SU-DHL-6 (cell line): ENCODE data around the gene SLC17A8.
"Not testable (repeated sequence)": the region's sequence is repeated elsewhere in the genome, so short reads cannot be mapped to it uniquely, and the experiment has no call there.

Experiments
- H2AFZ ChIP-seq: fragments of 200-600 bp; sonication (generic); 2 replicates; pipeline ENCODE4 v1.6.1; 2014; ENCODE audit warnings: low read depth, mild to moderate bottlenecking, moderate library complexity, mixed read lengths, antibody characterized with exemption, low read length; ENCODE audit not compliant: severe bottlenecking
- H3F3A ChIP-seq: fragments of 200-600 bp; shearing (Covaris generic); 2 replicates; pipeline ENCODE4 v1.6.0; 2016; ENCODE audit warnings: antibody characterized with exemption, mild to moderate bottlenecking; ENCODE audit not compliant: insufficient read depth
- H3K27ac ChIP-seq: fragments of 200-600 bp; sonication (generic); 2 replicates; pipeline ENCODE4 v1.5.1; 2016; ENCODE audit warnings: low read depth, mild to moderate bottlenecking, low read length, moderate library complexity, mixed read lengths
- H3K27me3 ChIP-seq: fragments of 200-600 bp; sonication (generic), shearing (Covaris generic); 2 replicates; pipeline ENCODE4 v1.6.0; 2014; ENCODE audit warnings: mild to moderate bottlenecking, low read length
- H3K36me3 ChIP-seq: fragments of 200-600 bp; sonication (generic); 2 replicates; pipeline ENCODE4 v1.6.1; 2014; ENCODE audit warnings: mild to moderate bottlenecking, low read length, mixed read lengths
- H3K4me2 ChIP-seq: fragments of 300-600, 200-600 bp; shearing (Covaris generic), sonication (generic); 2 replicates; pipeline ENCODE4 v1.6.0; 2014; ENCODE audit warnings: low read length, low read depth, mild to moderate bottlenecking; ENCODE audit not compliant: poor library complexity, severe bottlenecking
- H3K4me3 ChIP-seq: fragments of 200-600 bp; sonication (generic); 2 replicates; pipeline ENCODE4 v1.5.1; 2014; ENCODE audit warnings: antibody characterized with exemption, low read length, mild to moderate bottlenecking, mixed read lengths; ENCODE audit not compliant: insufficient read depth, poor library complexity, severe bottlenecking
- H3K79me2 ChIP-seq: fragments of 200-600 bp; sonication (generic); 2 replicates; pipeline ENCODE4 v1.6.1; 2014; ENCODE audit warnings: mild to moderate bottlenecking, low read length, moderate library complexity; ENCODE audit not compliant: insufficient read depth
- H3K9ac ChIP-seq: fragments of 200-600 bp; sonication (generic); 2 replicates; pipeline ENCODE4 v1.7.0; 2014; ENCODE audit warnings: mild to moderate bottlenecking, low read length
- H3K9me2 ChIP-seq: fragments of 200-600 bp; sonication (generic); replicated peaks from 2 replicates; pipeline ENCODE4 v1.6.1; 2014; ENCODE audit warnings: low read length; ENCODE audit not compliant: insufficient read depth
- H3K9me3 ChIP-seq: fragments of 200-600 bp; sonication (generic); 2 replicates; pipeline ENCODE4 v1.6.1; 2014; ENCODE audit warnings: low read length, mixed read lengths; ENCODE audit not compliant: insufficient read depth
- H4K20me1 ChIP-seq: fragments of 200-600 bp; sonication (generic); 2 replicates; pipeline ENCODE4 v1.6.1; 2014; ENCODE audit warnings: low read depth, mild to moderate bottlenecking, antibody characterized with exemption, low read length, moderate library complexity, mixed read lengths
- EZH2phosphoT487 ChIP-seq: fragments of 200-600 bp; sonication (generic), shearing (Covaris generic); conservative IDR thresholded peaks from 2 replicates; pipeline ENCODE4 v1.6.1; 2018; ENCODE audit warnings: mild to moderate bottlenecking, antibody characterized with exemption, low read length, moderate library complexity, mixed read lengths
- TF ChIP-seq, protein P1 (sequence below): fragments of 200-600 bp; sonication (generic); IDR thresholded peaks from one replicate; pipeline ENCODE4 v1.5.1; 2017; ENCODE audit warnings: antibody characterized with exemption, mild to moderate bottlenecking, low read length, moderate library complexity; ENCODE audit not compliant: insufficient read depth, poor library complexity, severe bottlenecking

SLC17A8 gene

DNA sequence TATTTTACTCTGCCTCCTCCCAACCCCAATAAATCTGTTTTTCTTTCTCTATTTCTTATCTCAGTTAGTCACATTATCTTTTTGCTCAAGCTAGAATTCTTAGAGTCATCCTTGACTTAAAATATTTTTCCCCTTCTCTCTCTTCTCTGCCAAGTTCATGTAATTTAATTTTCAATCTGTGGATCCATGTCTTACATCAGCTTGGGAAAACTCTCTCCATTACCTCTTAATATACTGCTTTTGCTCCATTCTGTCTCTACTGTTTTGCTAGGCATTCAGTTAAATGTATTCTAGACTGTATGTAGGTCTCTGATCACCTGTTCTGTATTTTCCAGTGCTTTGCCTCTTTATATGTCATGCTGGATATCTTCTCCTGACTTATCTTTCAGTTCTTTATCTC, 65.8 kb downstream of the SLC17A8 start:
- peaks cover 4% of the 10 kb centered on the region; the same call in 1 of the 2 replicates for H3K27me3 ChIP-seq
- no peak overlapping the region for H3K27ac ChIP-seq
- no peaks in the 10 kb centered on the region for H4K20me1 ChIP-seq
- H3K36me3 ChIP-seq: no peaks in the 10 kb centered on the region
- no peaks in the 10 kb centered on the region for H3K79me2 ChIP-seq
- no peak overlapping the region for H3K4me3 ChIP-seq
- no peaks in the 10 kb centered on the region for H3F3A ChIP-seq
- H3K9me3 ChIP-seq: no peaks in the 10 kb centered on the region
- TF ChIP-seq, protein P1, sequence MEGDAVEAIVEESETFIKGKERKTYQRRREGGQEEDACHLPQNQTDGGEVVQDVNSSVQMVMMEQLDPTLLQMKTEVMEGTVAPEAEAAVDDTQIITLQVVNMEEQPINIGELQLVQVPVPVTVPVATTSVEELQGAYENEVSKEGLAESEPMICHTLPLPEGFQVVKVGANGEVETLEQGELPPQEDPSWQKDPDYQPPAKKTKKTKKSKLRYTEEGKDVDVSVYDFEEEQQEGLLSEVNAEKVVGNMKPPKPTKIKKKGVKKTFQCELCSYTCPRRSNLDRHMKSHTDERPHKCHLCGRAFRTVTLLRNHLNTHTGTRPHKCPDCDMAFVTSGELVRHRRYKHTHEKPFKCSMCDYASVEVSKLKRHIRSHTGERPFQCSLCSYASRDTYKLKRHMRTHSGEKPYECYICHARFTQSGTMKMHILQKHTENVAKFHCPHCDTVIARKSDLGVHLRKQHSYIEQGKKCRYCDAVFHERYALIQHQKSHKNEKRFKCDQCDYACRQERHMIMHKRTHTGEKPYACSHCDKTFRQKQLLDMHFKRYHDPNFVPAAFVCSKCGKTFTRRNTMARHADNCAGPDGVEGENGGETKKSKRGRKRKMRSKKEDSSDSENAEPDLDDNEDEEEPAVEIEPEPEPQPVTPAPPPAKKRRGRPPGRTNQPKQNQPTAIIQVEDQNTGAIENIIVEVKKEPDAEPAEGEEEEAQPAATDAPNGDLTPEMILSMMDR: no peak
- TF ChIP-seq EZH2phosphoT487: no peak
- no peak overlapping the region for H2AFZ ChIP-seq
- H3K9ac ChIP-seq: no peak overlapping the region
- no peak overlapping the region for H3K4me2 ChIP-seq
- no peaks in the 10 kb centered on the region for H3K9me2 ChIP-seq

- TF ChIP-seq EZH2phosphoT487: no peak
- TF ChIP-seq, protein P1: no peak
- H3K9me3 ChIP-seq: no peaks in the 10 kb centered on the region; the same call in 1 of the 2 replicates
These were observed 69.3 kb downstream of the SLC17A8 start for GRCh38 chr12:100426145-100426544.

DNA sequence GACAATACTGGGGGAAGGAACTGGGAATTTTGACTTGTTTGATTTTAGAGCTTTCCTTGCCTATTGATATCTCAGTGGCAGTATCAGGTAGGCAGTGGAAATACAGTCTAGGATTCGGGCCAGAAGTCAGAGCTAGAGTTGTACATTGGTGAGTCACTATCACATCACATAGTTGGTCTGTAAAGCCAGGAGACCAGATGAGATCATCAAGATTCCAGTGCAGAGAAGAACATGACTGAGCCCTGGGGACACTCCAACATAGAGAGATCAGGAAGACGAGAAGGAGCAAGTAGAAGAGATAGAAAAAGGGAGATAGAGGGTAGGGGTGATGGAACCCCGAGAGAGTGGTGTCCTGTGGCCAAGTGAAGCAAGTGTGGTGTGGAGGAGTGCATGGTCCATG, 70.2 kb downstream of the SLC17A8 start:
- no peaks in the 10 kb centered on the region for H3K79me2 ChIP-seq
- H3F3A ChIP-seq: no peaks in the 10 kb centered on the region
- no peaks in the 10 kb centered on the region for H4K20me1 ChIP-seq
- TF ChIP-seq, protein P1: no peak
- TF ChIP-seq EZH2phosphoT487: no peak
- no peak overlapping the region for H3K27ac ChIP-seq
- H3K4me2 ChIP-seq: no peak overlapping the region
- H3K36me3 ChIP-seq: no peaks in the 10 kb centered on the region
- H3K9me2 ChIP-seq: no peaks in the 10 kb centered on the region
- H2AFZ ChIP-seq: no peak overlapping the region
- no peak overlapping the region for H3K9ac ChIP-seq
- no peaks in the 10 kb centered on the region; the same call in 1 of the 2 replicates for H3K9me3 ChIP-seq
- no peaks in the 10 kb centered on the region for H3K27me3 ChIP-seq
- no peak overlapping the region for H3K4me3 ChIP-seq

More at GRCh38 chr12:100426145-100426544, 69.3 kb downstream of the SLC17A8 start:
- H3K4me2 ChIP-seq: no peak overlapping the region
- H3F3A ChIP-seq: no peaks in the 10 kb centered on the region
- H3K9me2 ChIP-seq: no peaks in the 10 kb centered on the region
- no peak overlapping the region for H3K9ac ChIP-seq
- no peak overlapping the region for H3K4me3 ChIP-seq
- no peak overlapping the region for H2AFZ ChIP-seq
- no peaks in the 10 kb centered on the region for H3K36me3 ChIP-seq
- no peaks in the 10 kb centered on the region for H4K20me1 ChIP-seq
- H3K79me2 ChIP-seq: no peaks in the 10 kb centered on the region
- H3K27me3 ChIP-seq: no peaks in the 10 kb centered on the region
- no peak overlapping the region for H3K27ac ChIP-seq

DNA sequence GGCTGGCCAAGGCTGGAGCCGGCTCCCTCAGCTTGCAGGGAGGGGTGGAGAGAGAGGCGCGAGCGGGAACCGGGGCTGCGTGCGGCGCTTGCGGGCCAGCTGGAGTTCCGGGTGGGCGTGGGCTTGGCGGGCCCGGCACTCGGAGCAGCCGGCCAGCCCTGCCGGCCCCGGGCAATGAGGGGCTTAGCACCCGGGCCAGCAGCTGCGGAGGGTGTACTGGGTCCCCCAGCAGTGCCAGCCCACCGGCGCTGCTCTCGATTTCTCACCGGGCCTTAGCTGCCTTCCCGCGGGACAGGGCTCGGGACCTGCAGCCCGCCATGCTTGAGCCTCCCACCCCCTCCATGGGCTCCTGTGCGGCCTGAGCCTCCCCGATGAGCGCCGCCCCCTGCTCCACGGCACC, 73.4 kb downstream of the SLC17A8 start:
- not testable (repeated sequence) for H3K27me3 ChIP-seq, H3K9ac ChIP-seq, H3K9me2 ChIP-seq, H3K9me3 ChIP-seq, H3F3A ChIP-seq, H3K4me2 ChIP-seq, H3K36me3 ChIP-seq, H3K79me2 ChIP-seq, H3K4me3 ChIP-seq, H2AFZ ChIP-seq, H4K20me1 ChIP-seq, H3K27ac ChIP-seq
